Sigmoid colon (tissue), 4 donors: Measurements from ENCODE around the gene NDE1.

ENCODE experiments used
- EP300 ChIP-seq, 4 donors: sonication (generic); formaldehyde crosslinking; IDR thresholded peaks; one replicate each; pipeline ENCODE4 v1.6.1; 2017; ENCODE audit warnings: antibody characterized with exemption in 4 of 4
- POLR2A ChIP-seq, 2 donors: fragments of 450-650 bp; IDR thresholded peaks; one replicate each; pipeline ENCODE4 v1.6.1; 2016; ENCODE audit warnings: antibody characterized with exemption in 2 of 2, mild to moderate bottlenecking in 2 of 2, moderate library complexity in 2 of 2
- POLR2AphosphoS5 ChIP-seq, 4 donors: sonication (generic); formaldehyde crosslinking; IDR thresholded peaks; one replicate each; pipeline ENCODE4 v1.6.1; 2017; ENCODE audit warnings: antibody characterized with exemption in 4 of 4
- TF ChIP-seq, protein P1 (sequence below), 4 experiments: fragments of 450-650 bp in 3 of 4; fragments of 200-600 bp in 1 of 4; IDR thresholded peaks; one replicate each; pipeline ENCODE4 v1.5.1; 2016 to 2019; ENCODE audit warnings: antibody characterized with exemption in 4 of 4, mild to moderate bottlenecking in 3 of 4, moderate library complexity in 2 of 4

DNA sequence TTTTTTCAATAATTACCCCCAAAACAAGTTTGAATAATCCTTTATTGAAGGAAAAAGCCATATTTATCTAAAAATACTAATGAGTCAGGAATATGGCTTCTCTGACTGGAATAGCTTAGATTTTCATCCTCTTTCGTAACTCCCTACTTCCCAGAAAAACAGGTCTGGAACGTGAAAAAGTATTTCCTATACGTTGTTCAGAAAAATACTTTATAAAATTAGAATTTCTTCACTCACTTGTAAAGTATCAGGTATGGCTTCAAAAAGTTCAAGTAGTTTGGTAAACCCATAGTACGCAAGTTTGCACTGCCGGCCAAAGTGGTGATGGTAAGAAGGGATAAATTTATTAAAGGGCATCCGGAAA lies 40.8 kb upstream of the NDE1 start:
- no peak for TF ChIP-seq POLR2A (IDR thresholded peaks at IDR 0.05)
- TF ChIP-seq, protein P1, sequence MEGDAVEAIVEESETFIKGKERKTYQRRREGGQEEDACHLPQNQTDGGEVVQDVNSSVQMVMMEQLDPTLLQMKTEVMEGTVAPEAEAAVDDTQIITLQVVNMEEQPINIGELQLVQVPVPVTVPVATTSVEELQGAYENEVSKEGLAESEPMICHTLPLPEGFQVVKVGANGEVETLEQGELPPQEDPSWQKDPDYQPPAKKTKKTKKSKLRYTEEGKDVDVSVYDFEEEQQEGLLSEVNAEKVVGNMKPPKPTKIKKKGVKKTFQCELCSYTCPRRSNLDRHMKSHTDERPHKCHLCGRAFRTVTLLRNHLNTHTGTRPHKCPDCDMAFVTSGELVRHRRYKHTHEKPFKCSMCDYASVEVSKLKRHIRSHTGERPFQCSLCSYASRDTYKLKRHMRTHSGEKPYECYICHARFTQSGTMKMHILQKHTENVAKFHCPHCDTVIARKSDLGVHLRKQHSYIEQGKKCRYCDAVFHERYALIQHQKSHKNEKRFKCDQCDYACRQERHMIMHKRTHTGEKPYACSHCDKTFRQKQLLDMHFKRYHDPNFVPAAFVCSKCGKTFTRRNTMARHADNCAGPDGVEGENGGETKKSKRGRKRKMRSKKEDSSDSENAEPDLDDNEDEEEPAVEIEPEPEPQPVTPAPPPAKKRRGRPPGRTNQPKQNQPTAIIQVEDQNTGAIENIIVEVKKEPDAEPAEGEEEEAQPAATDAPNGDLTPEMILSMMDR (IDR thresholded peaks at IDR 0.05), result no peak
- TF ChIP-seq POLR2AphosphoS5 (IDR thresholded peaks at IDR 0.05), result no peak
- no peak for TF ChIP-seq EP300 (IDR thresholded peaks at IDR 0.05)
